Measurements from ENCODE around the gene NATD1.

Gene NATD1

DNA sequence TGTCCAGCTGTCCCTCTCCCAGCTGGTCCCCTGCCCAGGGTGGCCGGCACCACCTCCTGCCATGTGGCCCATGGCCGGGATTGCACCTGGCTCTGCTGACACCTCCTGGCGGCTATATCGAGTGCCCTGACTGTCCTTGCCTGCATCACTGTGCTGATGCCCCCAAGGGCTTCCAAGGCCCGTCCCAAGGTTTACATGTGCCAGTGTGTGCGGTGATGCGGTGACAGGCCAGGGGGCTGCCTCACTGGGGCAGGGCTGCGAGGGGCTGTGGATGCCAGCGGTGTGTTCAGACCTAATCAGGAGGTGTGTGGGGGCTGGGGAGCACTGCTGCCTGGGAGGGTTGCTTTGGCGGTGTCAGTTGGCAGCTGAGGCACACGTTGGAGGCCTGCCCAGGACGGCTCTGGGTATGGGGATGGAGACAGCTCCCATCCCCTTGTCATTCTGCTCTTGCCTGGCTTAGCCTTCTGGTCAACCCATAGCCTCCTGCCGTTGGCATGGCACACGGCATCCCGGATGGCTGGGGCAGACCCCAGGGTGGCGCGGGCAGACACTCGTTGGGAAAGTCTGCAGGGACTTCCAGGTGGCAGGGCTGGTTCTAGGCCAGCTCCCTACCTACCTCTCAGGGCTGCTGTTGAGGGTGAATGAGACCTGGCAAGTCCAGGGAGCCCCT, 36.8 kb upstream of the NATD1 start:
- no peak for DNase-seq

DNA sequence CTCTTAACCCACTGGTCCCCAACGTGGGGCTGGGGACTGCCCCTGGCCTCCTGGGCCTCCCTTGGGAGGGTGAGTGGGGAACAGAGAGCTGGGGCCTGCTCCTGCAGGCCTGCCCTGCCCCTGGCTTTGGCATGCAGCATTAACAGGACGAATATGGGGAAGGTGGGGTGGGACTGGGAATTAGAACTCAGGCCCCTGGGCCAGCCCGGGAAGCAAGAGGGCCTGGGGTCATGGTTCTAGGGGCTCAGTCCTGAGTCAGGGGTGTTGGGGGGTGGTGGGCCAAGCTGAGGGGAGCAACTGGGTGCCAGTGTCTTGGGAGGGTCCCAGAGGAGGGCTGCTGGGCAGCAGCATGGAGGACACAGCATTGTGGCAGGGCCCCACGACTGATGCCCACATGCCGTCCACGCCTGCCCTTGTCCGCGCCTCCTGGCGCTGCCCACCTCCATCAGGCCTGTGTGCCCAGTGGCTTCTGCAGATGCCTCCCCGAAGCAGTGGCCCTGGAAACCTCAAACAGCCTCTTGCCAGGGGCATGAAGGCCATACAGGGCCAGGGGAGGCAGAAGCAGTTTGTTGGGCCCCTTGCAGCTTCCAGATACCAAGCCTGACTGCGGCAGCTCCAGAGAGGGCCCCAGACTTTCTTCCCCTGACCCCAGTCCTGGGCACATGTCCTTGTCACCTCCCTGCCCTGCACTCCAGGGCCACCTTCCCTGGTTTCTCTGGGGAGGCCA, 36.1 kb upstream of the NATD1 start:
- no peak for DNase-seq

DNA sequence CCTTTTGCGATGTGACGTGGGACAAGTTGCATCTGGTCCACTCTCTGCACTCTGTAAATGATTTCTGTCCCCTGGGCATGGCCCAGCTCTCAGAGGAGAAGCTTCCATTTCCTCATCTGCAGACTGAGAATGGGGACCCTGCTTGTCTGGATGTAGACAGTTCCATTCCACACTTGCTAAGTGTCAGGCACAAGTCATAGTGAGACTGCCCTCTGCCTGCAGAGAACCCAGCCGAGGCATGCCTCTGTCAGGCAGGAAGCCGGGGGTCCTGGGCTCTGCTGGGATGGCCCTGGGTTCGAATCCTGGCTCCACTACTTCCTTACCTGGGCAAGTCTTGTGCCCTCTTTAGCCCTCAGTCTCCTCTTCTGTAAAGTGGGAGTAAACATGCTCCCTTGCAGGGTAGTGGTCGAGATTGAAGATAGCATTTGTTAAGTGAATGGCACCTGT, 35.4 kb upstream of the NATD1 start:
- no peak for DNase-seq

DNA sequence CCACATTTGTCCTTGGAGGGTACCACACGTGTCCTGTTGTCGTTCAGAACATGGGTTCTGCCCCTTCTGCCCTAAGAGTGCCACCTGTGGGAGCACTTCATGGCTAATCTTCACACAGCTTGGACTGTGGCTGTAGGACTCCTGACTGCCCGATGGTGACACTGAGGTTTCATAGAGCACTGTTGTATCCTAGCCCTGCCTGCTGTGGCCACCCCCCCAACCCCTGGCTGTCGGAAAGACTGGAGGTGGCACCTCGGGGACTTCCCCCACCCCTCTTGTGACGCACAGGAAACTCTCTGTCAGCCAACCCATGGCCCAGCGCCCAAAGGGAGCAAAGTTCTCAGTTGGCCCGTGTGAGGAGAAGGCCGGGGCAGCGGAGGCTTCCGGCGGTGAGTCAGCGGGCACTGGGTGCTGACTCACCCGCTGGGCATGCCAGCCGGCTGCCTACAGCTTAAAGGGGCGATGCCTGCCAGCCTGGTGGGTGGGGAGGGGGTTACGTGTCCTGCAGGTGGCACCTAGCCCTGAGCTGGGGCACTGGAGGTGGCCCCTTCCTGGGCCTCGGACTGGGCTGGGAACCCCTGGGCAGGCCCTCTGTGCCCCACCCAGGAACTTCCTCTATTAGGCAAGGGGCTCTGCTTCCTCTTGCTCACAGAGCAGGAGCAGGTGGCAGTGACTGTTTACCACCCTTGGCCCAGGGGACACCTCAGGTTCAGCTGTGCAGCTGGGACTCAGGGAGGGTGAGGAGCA, 34.7 kb upstream of the NATD1 start:
- DNase-seq = no peak

DNA sequence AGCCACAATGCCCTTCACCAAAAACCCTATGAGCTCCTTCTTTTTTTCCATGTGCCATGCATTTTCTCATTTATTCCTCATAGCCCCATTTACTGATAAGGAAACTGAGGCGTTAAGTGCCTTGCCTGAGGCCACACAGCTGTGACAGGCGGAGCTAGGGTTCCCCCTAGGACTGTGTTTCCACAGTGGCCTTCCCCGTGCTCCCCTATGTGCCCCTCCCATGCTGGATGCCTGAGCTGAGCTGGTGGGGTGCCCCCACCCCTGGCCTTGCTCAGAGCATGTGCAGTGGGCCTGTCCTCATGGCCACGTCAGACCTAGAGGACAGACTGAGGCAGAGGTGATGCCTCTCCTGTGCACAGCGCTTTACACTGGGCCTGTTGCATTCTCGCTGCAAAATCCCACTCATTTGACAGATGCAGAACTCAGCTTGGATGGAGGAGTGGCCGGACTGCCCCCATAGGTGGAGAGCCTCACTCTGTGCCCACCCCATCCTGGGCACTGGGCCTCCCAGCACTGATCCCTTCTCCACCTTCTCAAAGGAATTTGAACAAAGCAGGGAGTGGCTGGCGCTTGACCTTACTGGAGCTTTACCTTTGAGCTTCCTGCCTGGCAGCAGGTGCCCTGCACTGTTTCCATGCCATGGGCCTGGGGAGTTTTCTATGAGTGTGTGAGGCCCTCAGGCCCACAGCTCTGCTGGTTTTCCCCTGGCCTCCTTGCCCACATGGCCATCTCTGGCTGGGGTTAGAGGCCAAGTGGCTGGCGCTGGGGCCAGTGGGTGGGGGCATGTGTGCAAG, 33.9 kb upstream of the NATD1 start:
- DNase-seq = no peak

DNA sequence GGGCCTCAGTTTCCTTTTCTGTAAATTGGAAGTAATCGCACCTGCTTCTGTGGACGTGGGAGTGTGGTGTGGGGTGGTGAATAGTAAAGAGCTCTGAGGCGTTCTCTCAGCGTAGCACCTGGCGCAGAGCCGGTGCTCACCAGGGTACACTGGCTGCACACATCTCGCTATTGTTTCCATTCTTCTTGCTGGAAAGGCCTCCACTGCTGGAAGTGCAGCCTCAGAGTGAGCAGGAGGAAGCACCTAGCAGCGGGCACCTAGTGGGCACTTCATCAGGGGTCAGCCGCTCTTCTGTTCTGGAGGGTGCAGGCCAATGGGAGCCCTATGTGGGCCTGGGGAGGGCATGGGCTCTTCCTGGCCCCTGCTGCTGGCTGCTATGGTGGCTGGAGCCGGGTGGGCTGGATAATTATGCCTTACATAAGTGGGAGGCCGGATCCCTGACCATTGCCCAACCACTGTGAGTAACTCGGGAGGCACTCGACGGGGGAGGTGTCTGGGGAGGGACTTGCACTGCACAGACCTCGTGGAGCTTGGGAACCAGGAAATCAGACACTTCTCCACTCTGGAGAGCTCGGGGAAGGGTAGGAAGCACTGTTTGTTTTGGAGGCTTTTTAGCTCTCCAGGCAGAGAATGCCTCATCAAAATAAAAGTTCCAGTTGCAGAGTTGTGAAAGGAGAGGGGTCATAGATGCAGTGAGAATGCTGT, 33.0 kb upstream of the NATD1 start:
- DNase-seq = peak; percentile 24

DNA sequence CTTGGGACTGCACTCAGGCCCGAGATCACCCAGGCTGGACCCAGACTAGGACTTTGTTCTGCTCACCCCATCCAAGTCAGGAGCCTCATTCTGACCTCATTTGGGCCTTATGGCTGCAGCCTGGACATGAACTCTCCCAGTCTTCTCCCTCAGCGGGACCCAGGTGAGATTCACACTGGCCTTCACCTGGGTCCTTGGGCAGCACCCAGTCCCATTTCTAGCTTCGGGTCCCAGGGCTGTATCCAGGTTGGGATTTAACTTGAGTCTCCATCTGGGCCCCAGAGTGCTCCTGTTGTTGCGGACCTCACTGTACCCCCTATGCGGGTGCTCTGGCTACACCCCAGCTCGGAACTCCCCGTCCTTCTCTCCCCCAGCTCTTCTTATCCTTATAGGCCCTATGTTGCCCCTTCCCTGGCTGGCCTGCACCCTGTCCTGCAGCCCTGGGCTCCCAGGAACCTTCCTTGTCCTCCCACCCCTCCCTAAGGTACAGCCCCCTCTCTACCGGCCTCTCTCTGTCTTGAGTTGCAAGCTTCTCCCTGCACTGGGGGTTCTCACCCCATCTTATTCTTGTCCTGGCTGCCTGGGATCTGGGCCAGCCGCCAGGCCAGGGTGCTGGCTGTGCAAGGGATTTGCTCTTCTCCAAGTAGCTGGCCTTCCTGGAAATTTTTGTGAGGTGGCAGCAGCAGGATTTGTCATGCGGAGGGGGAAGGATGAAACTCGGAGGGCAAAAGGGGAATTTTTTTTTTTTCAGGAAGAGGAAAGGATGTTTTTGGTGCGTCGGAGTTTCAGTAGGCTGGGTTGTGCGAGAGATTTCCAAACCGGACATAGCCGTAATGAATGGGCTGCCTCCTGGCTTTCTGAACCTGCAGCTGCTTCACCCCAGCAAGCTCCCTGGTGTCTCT, 32.2 kb upstream of the NATD1 start:
- peak; percentile 24 for DNase-seq

DNA sequence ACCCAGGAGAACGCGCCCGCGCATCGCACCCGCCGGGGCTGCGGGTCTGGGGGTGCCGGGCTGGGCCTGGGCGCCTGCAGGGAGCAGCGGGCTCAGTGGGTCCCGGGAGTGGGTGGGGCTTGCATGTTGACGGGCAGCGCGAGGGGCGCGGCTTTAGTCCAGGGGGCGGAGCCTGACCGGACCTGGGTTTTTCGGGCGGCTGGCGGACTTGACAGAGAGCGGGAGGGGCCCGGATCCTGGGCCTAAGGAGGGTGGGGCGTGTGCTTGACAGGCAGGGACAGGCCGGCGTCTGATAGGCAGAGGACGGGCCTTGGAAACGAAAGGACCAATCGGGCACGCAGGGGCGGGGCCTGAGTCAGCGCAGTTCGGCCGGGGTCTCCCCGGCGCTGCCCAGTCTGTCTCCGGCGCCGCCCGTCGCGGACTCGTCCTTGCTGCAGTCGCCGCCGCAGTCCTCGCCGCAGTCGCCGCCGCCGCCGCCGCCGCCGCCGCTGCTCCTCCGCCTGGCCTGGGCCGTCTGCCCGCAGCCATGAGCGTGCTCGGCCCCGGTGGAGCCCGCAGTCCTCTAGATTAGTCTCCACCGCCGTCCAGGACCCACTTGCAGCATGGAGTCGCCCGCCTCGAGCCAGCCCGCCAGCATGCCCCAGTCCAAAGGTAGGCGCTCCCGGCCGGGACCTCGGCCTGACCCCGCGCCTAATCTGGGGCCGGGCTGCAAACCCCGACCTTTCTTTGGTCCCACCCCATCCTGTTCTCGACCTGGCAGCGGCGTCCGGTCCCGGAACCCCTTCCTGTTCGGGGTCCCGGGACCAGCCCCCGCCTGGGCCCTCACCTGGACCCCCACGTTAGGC, 31.3 kb upstream of the NATD1 start, which contains the start of gene MAP2K3:
TSS of gene MAP2K3 (plus strand) at position 393 of the 845 bp plus-strand sequence. CDS start at position 603, 210 bp downstream.
- peak; percentile 82 for DNase-seq

DNA sequence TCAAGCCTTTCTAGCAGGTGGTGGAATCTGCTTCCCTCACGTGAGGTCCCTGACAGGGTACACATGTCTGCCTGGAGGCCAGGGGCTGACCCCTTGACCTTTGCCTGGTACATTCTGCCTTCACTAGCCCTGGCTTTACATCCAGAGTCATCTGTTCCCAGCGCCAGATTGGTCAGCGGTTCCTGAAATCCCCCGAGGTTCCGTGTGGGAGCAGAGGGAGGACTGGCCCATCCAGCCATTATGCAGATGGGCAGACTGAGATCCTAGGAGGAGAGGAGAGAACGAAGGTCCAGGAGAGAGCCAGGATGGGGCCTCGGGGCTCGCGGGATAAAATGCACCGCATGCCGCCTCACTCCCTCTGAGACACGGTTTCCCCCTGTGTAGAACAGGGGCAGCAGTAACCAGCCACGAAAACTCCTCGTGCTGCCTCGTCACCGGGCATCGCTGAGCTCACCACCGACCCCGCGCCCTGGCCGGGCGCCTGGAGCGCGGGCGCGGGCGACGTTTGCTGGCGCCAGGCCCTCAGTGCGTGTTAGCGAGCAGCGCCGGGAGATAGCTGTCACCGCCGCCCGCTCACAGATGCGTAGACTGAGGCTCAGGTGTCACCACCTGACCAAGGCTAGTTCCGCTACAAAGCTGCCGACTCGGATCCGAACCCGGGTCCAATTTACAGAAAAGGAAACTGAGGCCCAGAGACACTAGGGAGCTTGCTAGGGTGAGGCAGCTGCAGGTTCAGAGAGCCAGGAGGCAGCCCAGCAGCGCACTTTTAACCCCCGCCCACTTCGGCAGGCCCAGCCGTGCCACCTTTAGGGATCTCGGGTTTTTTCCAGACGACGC, 30.5 kb upstream of the NATD1 start:
- DNase-seq = peak; percentile 33

DNA sequence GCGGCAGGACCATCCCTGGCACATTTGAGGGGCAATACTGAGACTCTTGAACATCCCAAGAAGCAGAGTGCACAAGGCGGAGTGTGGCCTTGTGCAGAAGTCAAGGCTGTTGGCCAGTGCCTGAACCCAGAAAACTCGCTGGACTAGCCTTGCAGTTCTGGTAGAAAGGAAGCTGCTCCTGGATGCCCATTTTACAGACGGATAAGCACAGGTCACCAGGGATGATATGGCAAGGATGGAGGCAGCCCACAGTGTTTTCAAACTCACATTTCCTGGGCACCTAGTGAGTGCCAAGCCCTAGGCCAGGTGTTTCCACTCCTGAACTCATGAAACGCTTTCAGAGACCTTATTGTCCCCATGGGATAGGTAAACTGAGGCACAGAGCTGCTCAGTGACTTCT, 29.6 kb upstream of the NATD1 start:
- no peak for DNase-seq

DNA sequence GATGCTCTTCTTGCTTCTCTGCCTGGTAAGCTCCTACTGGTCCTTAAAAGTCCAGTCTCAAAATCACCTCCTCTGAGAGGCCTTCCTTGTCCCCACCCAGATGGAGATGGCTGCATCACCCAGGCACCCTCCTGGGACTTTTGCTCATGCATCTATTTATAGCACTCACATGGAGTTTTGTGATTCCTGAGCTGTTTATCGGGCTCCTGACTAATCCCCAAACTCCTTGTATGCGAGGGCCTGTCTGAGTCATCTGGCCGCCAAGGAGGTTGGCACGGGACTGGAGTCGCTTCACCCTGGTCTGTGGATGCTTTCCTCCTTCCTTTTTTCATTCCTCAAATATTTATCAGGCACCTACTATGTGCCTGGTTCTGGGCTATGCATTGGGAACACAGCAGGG, 29.0 kb upstream of the NATD1 start:
- DNase-seq = no peak

DNA sequence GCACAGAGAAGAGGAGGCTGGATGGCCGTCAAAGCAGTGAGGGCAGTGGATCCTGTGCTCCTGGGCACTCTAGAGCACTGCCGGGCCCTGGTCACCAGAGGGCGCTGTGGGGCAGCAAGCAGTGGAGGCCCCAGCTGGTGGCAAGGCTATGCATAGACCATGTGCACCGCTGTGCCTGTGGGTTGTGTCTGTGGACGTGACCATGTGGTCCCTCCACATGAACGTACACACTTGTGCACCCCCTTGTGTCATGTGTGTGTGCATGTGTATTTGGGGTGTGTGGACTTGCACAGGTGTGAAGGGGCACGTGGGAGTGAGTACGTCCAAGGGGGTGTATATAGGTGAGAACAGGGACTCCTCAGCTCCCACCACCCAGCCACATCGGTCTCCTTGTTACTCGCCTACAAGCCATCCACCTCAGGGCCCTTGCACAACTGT, 26.9 kb upstream of the NATD1 start:
- peak; percentile 1 for DNase-seq

DNA sequence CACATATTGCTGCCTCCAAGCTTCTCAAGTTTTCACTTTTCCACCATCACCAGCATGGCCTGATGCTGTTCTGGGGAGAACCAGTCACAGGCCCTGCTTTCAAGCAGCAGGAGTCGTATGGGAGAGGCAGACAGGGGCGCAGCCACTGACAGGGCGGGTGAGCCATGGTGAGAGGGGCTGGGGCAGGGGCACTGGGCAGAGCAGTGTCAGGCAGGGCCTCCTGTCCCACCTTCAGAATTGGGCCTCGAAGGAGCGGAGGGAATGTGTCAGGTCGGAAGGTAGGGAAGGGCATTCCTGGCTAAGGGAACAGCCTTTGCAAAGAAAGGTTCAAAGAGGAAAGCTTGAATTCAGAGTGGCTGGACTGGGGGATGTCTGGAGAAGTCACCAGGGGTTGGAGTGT, 26.4 kb upstream of the NATD1 start:
- no peak for DNase-seq

DNA sequence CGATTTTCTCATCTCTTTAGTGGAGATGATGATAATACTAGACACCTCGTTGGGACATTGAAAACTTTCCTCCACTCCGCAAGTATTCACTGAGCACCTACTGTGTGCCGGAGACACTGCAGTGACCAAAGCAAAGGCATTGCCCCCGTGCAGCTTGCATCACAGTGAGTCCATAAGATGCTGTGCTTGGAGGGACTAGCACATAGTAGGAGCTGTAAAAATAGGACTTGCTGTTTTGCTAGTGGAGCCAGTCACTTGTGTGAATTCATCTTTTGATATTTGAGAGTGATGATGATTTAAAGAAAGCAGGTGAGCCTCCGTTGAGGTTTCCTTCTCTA, 26.0 kb upstream of the NATD1 start:
- no peak for DNase-seq

DNA sequence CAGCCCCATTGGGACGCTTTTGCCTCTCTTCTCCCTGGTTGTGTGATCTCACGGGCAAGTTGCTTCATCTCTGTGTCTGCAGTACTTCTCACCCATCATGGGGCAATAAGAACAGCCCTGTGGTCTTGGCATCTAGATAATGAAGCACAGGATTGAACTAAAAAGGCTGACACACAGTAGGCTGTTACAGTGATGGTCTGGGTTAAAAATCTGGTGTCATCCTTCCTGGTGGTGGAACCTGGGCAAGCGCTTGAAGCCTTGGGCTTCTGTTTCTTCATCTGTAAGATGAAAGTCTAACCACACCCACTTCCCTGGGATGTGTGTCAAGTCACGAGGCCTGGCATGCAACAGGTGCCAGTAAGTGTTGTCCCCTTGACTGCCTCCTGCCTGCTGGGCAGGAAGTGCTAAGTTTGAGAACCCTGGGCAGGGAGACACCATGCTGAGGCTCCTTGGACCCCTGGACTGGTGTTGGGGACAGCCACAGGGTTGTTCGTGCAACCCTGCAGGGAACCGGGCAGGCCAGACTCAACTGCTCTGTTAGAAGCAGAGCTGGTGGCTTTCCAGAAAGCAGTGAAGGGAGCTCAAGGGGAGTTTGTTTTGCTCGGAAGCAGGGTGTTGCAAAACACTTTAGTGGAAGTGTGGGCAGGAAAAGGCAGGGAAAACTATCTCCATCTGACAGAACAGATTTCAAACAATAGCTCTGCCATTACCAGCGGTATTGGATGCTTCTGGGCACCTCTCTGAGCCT, 25.4 kb upstream of the NATD1 start:
- DNase-seq = no peak

DNA sequence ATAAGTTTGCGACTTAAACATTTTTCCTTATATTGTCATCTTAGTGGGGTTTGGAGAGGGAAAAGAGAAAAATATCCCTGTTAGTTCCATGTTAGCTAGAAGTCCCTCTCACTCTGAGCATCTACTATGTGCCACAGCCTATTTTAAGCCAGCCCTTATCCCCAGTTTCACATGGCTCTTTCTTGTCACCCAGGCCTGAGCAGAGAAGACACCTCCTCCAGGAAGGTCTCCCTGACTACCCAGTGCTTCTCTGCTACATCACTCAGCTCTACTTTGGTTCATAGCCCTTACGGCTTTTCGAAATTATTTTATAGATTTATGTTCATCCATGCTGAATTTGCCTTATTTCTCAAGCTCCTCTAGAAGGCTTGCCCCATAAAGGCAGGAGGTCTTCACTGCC, 24.1 kb upstream of the NATD1 start:
- no peak for DNase-seq

DNA sequence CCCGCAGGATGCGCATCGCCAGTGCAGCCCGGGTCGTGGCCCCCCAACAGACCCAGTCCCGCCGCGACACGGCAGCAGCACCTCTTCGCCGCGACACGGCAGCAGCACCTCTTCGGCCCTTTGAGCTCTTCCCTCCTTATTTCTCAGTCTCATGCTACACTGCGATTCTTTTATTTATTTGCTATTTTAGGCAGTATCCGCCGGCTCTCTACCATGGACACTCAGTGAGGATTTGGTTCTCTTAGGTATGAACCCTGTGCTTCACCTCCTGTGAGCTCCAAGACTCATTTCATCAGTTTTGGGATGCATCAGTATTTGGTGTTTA, 23.0 kb upstream of the NATD1 start:
- DNase-seq = no peak

DNA sequence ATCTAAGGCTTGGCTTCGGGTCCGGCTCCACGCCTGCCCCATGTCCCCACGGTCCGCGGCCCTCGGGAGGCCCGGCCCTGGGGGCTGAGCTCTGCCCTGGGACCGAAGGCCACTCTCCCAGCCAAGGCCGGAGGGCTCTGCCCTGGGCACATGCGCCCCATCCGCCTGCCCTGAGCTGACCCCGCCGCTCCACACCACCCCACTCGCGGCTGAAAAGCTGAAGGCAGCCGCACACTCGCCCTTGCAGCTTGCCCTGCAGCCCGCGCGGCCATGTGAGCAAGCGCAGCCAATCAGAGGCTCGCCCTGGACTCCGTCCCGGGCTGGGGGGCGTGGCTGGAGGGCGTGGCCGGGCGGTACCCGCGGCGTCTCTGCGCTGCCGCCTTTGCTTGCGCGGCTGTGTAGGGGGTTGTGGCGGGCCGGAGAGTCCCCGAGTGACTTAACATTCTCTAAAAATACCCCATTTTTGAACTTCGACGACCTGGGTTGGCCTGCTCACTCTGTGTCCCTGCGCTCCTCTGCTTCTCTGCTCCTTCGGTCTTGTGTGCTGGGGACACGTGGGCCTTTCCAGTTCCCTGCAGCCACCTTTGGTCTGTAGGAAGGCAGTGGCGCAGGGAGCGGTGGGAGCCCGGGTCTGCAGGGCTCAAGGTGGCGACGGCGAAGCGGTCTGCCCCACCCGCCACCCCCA, 22.5 kb upstream of the NATD1 start:
- peak; percentile 39 for DNase-seq

All from DMS79 treated with DMSO at 0.1 percent for 48 hours (cell line).